Stimulated activated CD4-positive, alpha-beta T cell treated with anti-CD3 and anti-CD28 coated beads, Interleukin-4, amount 100 ng/mL, for 24 hours (primary cell): ENCODE data around the gene PARP14.
"Not testable (repeated sequence)": the region's sequence is repeated elsewhere in the genome, so short reads cannot be mapped to it uniquely, and the experiment has no call there.

Experiments used
- DNase-seq: peaks from one replicate; pipeline ENCODE4 v3.0.0-alpha.2; 2020

PARP14 gene

GRCh38 chr3:122680475-122681283 lies at the start of gene PARP14:
PARP14 (plus strand) TSS chr3:122680839; CDS start chr3:122680884, 45 bp downstream.
- DNase-seq, result peak; percentile 64

- DNase-seq, result no peak
Observed at GRCh38 chr3:122635789-122636188, 44.9 kb upstream of the PARP14 start.

DNA sequence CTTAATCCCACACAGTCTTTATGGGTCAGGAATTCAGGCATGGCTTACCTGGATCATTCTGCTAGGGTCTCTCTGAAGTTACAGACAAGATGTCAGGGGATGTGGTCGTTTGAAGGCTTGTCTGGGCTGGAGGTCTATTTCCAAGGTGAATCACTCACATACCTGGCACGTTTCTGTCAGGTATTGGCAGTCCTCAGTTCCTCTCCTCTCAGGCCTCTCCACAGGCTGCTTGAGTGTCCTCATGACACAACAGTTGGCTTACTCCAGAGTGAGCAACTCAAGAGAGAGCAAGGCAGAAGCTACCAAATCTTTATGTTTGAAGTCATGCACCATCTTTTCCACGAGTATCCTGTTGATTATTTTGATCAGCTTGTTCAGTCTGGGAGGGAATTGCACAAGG lies 43.9 kb upstream of the PARP14 start:
- DNase-seq, result no peak

- no peak for DNase-seq
Observed at GRCh38 chr3:122640437-122640999, 40.1 kb upstream of the PARP14 start.

- no peak for DNase-seq
Observed at GRCh38 chr3:122642935-122643334, 37.7 kb upstream of the PARP14 start.

GRCh38 chr3:122646146-122646988 lies 34.3 kb upstream of the PARP14 start:
- peak; percentile 9 for DNase-seq

DNA sequence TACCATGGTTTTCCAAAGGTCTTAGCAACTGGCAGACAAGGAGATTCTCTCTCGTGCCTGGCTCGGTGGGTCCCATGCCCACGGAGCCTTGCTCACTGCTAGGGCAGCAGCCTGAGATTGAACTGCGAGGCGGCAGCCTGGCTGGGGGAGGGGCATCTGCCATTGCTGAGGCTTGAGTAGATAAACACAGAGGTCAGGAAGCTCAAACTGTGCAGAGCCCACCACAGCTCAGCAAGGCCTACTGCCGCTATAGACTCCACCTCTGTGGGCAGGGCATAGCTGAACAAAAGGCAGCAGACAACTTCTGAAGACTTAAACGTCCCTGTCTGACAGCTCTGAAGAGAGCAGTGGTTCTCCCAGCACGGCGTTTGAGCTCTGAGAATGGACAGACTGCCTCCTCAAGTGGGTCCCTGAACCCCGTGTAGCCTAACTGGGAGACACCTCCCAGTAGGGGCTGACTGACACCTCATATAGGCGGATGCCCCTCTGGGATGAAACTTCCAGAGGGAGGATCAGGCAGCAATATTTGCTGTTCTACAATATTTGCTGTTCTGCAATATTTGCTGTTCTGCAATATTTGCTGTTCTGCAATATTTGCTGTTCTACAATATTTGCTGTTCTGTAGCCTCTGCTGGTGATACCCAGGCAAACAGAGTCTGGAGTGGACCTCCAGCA lies 29.3 kb upstream of the PARP14 start:
- not testable (repeated sequence) for DNase-seq

GRCh38 chr3:122651962-122652361 lies 28.7 kb upstream of the PARP14 start:
- DNase-seq, result not testable (repeated sequence)

GRCh38 chr3:122658336-122658735 lies 22.3 kb upstream of the PARP14 start:
- not testable (repeated sequence) for DNase-seq

- no peak for DNase-seq
Observed at GRCh38 chr3:122660297-122660974, 20.2 kb upstream of the PARP14 start.

DNA sequence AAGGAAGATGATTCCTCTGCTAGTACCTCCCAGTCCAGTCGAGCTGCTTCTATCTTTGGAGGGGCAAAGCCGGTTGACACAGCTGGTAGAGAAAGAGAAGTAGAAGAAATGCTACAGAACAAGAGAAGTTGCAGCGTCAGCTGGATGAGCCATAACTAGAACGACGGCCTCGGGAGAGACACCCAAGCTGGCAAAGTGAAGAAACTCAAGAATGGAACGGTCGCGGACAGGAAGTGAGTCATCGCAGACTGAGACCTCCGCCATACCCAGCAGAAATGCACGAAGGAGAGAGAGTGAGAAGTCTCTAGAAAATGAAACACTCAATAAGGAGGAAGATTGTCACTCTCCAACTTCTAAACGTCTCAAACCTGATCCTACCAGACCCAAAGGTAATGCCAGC lies 19.0 kb upstream of the PARP14 start:
- DNase-seq, result no peak

DNA sequence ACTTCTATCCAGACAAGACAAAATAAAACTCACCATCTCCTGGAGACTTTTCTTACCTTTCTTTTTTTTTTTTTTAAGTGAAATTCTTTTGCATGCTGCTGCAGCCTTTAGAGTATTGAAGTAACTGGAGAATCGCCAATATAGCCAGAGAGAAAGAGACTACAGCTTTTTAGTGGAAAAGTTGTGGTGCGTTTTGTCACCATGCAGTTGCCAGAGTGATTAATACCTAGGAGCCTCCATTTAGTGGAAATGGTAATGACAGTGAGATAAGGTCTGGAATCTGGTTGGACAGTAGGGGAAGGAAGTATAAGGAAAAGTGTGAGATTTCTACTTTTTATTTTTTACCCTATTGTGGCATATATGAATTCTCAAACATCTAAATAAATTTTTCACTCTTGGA lies 18.1 kb upstream of the PARP14 start:
- DNase-seq, result no peak

- DNase-seq, result no peak
Observed at GRCh38 chr3:122665226-122665786, 15.3 kb upstream of the PARP14 start.

DNA sequence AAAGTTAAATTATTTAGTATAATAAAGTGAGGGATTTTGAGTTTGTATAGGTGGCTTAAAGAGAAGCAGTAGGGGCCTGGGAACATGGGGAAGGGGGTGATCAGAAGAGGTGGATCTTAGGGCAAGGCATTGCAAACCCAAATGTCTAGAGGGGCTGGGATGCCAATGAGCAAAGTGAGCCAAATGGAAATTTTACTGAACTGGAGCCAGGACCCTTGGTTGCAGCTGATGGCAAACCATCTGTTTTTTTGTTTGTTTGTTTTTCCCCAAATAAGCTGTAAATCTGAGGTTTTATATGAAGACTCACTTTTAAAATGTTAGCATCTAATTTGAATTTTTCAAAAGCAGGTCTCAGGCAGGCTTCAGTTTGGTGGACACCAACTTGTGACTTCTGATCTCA lies 14.8 kb upstream of the PARP14 start:
- DNase-seq, result no peak

DNA sequence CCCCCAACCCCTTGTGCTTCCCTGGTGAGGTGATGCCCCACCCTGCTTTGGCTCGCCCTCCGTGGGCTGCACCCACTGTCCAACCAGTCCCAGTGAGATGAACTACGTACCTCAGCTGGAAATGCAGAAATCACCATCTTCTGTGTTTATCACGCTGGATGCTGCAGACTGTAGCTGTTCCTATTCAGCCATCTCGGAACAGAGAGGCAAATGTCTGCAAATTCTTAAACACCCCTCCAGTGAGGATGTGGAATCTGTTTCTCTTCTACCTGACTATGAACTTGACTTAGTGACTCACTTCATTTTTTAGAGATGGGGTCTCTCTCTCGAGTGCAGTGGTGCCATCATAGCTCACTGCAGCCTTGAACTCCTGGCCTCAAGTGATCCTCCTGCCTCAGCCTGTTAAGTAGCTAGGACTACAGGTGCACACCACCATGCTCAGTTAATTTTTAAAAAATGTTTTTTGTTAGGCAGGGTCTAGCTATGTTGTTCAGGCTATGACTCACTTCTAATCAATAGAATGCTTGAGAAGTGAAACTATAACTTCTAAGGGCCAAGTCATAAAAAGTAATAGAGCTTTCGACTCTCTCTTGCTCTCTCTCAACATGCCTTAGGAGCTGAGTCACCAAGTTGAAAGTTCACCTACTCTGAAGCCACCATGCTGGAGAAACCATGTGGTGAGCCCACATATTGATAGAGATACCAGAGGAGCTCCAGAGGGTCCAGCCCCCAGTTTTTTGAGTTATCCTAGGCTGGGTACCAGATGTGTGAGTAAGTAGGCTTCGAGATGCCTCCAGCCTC lies 11.5 kb upstream of the PARP14 start:
- DNase-seq, result peak; percentile 62

GRCh38 chr3:122671553-122671952 lies 9.1 kb upstream of the PARP14 start:
- no peak for DNase-seq

- DNase-seq, result no peak
Observed at GRCh38 chr3:122674339-122674738, 6.3 kb upstream of the PARP14 start.

- DNase-seq, result no peak
Observed at GRCh38 chr3:122676759-122677158, 3.9 kb upstream of the PARP14 start.

- DNase-seq, result no peak
Observed at GRCh38 chr3:122677216-122677615, 3.4 kb upstream of the PARP14 start.

DNA sequence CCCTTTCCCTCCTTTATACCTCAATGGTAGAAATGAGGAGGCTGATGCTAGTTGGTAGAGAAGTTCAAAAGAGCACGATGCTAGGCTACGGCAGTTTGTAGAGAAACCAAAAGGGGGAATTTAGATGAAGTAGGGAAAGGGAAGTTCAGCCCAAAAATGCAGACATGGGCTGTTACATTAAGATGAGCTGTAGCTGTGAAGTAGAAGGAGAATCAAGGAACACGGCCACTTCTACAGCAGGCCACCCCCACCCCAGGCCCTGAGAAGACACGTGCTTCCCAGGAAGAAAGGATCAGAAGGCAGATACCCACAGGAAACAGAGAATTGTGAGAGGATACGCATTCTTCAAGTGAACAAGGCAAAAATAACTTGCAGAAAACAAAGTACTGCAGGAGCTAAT lies 2.1 kb upstream of the PARP14 start:
- DNase-seq, result no peak
